Mesenchymal stem cell (in vitro differentiated cells and primary cell): ENCODE measurements around the gene ITIH1.

ENCODE experiments used
- DNase-seq: peaks from one replicate; pipeline ENCODE4 v3.0.0-alpha.2; 2013
- H2AFZ ChIP-seq: one replicate; pipeline ENCODE4 v1.6.1; 2013; ENCODE audit warnings: low read depth, mild to moderate bottlenecking, control low read depth, inconsistent platforms, low read length, moderate library complexity
- H2AK5ac ChIP-seq: 2 replicates; pipeline ENCODE4 v1.6.1; 2013; ENCODE audit warnings: low read length, moderate library complexity, mild to moderate bottlenecking, inconsistent platforms; ENCODE audit not compliant: severe bottlenecking
- H2BK120ac ChIP-seq: one replicate; pipeline ENCODE4 v1.6.1; 2013; ENCODE audit warnings: low read depth, mild to moderate bottlenecking, inconsistent platforms, low read length, moderate library complexity
- H2BK12ac ChIP-seq, 2 experiments: one replicate each; pipeline ENCODE4 v1.6.1; 2013; ENCODE audit warnings: inconsistent platforms in 2 of 2, low read length in 2 of 2, mild to moderate bottlenecking in 2 of 2, moderate library complexity in 2 of 2, control low read depth in 1 of 2
- H2BK15ac ChIP-seq: one replicate; pipeline ENCODE4 v1.6.1; 2013; ENCODE audit warnings: mild to moderate bottlenecking, low read depth, inconsistent platforms; ENCODE audit not compliant: poor library complexity, severe bottlenecking
- H2BK5ac ChIP-seq: 2 replicates; pipeline ENCODE4 v1.6.1; 2013; ENCODE audit warnings: low read depth, mild to moderate bottlenecking, low read length, control low read depth, inconsistent platforms; ENCODE audit not compliant: poor library complexity, severe bottlenecking
- H3K14ac ChIP-seq, 2 experiments: one replicate each; pipeline ENCODE4 v1.6.1; 2013; ENCODE audit warnings: inconsistent platforms in 2 of 2, low read length in 2 of 2, control low read depth in 1 of 2, mild to moderate bottlenecking in 1 of 2, moderate library complexity in 1 of 2
- H3K18ac ChIP-seq, 2 experiments: one replicate each; pipeline ENCODE4 v1.6.1; 2013; ENCODE audit warnings: inconsistent platforms in 2 of 2, low read length in 2 of 2, control low read depth in 1 of 2, low read depth in 1 of 2, mild to moderate bottlenecking in 1 of 2
- H3K23ac ChIP-seq, 2 experiments: one replicate each; pipeline ENCODE4 v1.6.1; 2013; ENCODE audit warnings: inconsistent platforms in 2 of 2, low read length in 2 of 2, mild to moderate bottlenecking in 2 of 2, moderate library complexity in 2 of 2, control low read depth in 1 of 2
- H3K27ac ChIP-seq: 2 replicates; pipeline ENCODE4 v1.5.1; 2013; ENCODE audit warnings: mild to moderate bottlenecking, moderate library complexity, low read length, control low read depth, inconsistent platforms; ENCODE audit not compliant: poor library complexity, severe bottlenecking
- H3K27me3 ChIP-seq, 2 experiments: 2 replicates each; pipeline versions ENCODE4 v1.6.1 to v1.7.0; 2013; ENCODE audit warnings: low read length in 2 of 2, mild to moderate bottlenecking in 2 of 2, moderate library complexity in 2 of 2, control low read depth in 1 of 2, inconsistent platforms in 1 of 2; ENCODE audit not compliant: control insufficient read depth in 1 of 2, insufficient read depth in 1 of 2
- H3K36me3 ChIP-seq, 2 experiments: 2 replicates each; pipeline versions ENCODE4 v1.6.1 to v1.7.0; 2013; ENCODE audit warnings: low read length in 2 of 2, control low read depth in 1 of 2, inconsistent platforms in 1 of 2, low read depth in 1 of 2, mild to moderate bottlenecking in 1 of 2; ENCODE audit not compliant: insufficient read depth in 2 of 2, control insufficient read depth in 1 of 2
- H3K4ac ChIP-seq, 2 experiments: one replicate each; pipeline ENCODE4 v1.6.1; 2013; ENCODE audit warnings: inconsistent platforms in 2 of 2, low read length in 2 of 2, mild to moderate bottlenecking in 2 of 2, moderate library complexity in 2 of 2, control low read depth in 1 of 2, low read depth in 1 of 2
- H3K4me1 ChIP-seq: 2 replicates; pipeline ENCODE4 v1.6.1; 2013; ENCODE audit warnings: low read depth, low read length, control low read depth; ENCODE audit not compliant: control insufficient read depth, insufficient read depth
- H3K4me2 ChIP-seq: 2 replicates; pipeline ENCODE4 v1.6.1; 2013; ENCODE audit warnings: low read length, mild to moderate bottlenecking, inconsistent platforms; ENCODE audit not compliant: poor library complexity, severe bottlenecking
- H3K4me3 ChIP-seq, 2 experiments: 2 replicates each; pipeline versions ENCODE4 v1.5.1 to v1.7.0; 2013; ENCODE audit warnings: low read length in 2 of 2, mild to moderate bottlenecking in 2 of 2, control low read depth in 1 of 2, low read depth in 1 of 2; ENCODE audit not compliant: insufficient read depth in 1 of 2
- H3K79me1 ChIP-seq: replicated peaks from 2 replicates; pipeline ENCODE4 v1.6.1; 2013; ENCODE audit warnings: mild to moderate bottlenecking, control low read depth, low read length, inconsistent platforms; ENCODE audit not compliant: poor library complexity, severe bottlenecking
- H3K9ac ChIP-seq: 2 replicates; pipeline ENCODE4 v1.7.0; 2013; ENCODE audit warnings: mild to moderate bottlenecking, low read length, moderate library complexity
- H3K9me3 ChIP-seq: 2 replicates; pipeline ENCODE4 v1.7.0; 2013; ENCODE audit warnings: mild to moderate bottlenecking, low read length; ENCODE audit not compliant: control insufficient read depth
- H4K8ac ChIP-seq: one replicate; pipeline ENCODE4 v1.6.1; 2013; ENCODE audit warnings: inconsistent platforms, mild to moderate bottlenecking, low read length, moderate library complexity
- H4K91ac ChIP-seq: one replicate; pipeline ENCODE4 v1.6.1; 2013; ENCODE audit warnings: mild to moderate bottlenecking, low read length, inconsistent platforms
- WGBS: methylation state at CpG from one replicate; pipeline ENCODE4 v1.1.7; 2013; ENCODE audit warnings: mixed read lengths; 5-methylcytosine and 5-hydroxymethylcytosine counted together

Gene ITIH1

DNA sequence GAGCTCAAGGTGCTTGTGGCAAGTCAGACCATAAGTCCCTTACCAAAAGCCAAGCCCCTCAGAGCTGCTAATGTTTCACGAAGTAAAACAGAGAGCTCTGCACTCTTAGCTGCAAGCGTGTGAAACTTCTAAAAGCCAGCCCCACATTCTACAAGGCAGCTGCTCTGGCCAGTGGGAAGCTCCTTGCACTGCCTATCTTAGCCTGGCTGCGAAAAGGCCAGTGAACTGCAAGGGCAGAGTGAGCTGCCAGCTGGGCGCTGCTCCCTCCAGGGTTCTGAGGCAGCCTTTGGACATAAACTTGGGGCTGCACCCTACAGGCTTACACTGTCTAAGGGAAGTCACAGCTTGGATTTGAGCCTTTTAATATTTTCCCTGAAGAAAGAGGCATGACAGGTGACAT is 59.6 kb downstream of the ITIH1 start:
- Histone ChIP-seq H3K4ac (no peak overlapping the region), H3K9me3 (no peaks in the 10 kb centered on the region), H3K4me1 (peaks cover 26% of the 10 kb centered on the region), H3K27me3 (peaks cover 0 to 4% of the 10 kb centered on the region in 2 experiments), H3K4me3 (no peak overlapping the region), H3K23ac (no peak overlapping the region), H4K8ac (no peak overlapping the region), H3K14ac (no peak overlapping the region), H2BK15ac (no peak overlapping the region), H4K91ac (no peak overlapping the region), H3K9ac (no peak overlapping the region), H3K79me1 (no peaks in the 10 kb centered on the region), H3K36me3 (peaks cover 40 to 42% of the 10 kb centered on the region in 2 experiments), H2AFZ (no peak overlapping the region), H2BK5ac (no peak overlapping the region), H2AK5ac (no peak overlapping the region), H3K4me2 (no peak overlapping the region), H3K27ac (no peak overlapping the region), H2BK120ac (no peak overlapping the region), H2BK12ac (no peak overlapping the region), H3K18ac (no peak overlapping the region)
- 92% methylated on average over 4 of the region's 4 CpGs for WGBS
- no peak for DNase-seq

DNA sequence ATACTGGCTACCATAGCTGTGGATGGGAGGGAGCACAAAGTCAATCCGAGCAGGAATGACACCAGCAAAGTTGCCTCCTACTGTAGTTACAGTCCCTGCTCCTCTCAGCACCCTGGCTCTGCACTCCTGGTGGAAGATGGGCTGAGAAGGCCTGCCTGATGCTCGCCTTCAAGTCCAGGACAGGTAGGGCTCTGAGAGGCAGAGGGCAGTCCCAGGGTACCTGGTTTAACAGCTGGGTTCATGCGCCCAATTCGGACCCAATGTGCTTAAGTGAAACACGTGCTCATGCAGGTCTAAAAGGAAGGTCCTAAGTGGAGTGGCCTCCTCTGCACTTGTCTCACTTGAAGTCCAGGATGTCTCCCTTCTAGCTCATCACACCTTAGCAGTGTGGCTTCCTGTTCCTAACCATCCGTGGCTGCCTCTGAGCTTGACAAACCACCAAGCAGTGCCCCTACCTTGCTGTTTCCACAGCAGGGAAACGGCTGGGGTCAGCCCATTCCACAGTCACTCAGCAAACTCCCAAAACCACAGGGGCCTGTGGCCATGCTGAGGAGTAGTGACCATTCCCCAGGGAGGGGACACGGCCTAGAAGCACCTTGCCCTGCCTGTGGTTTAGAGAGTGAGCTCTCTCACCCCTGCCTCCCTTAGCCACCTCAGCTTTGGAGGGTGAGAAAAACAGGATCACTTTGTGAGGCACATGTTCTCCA is 61.3 kb downstream of the ITIH1 start:
- H3K27ac ChIP-seq: no peak overlapping the region
- H3K9ac ChIP-seq: no peak overlapping the region
- peaks cover 42 to 55% of the 10 kb centered on the region in 2 experiments for H3K36me3 ChIP-seq
- no peak overlapping the region for H2BK120ac ChIP-seq
- H4K8ac ChIP-seq: no peak overlapping the region
- DNase-seq: no peak
- H3K79me1 ChIP-seq: no peaks in the 10 kb centered on the region
- no peak overlapping the region for H2BK5ac ChIP-seq
- H3K9me3 ChIP-seq: no peaks in the 10 kb centered on the region
- H2BK12ac ChIP-seq: no peak overlapping the region
- H3K14ac ChIP-seq: no peak overlapping the region
- peaks cover 0 to 4% of the 10 kb centered on the region in 2 experiments for H3K27me3 ChIP-seq
- no peak overlapping the region for H4K91ac ChIP-seq
- H2BK15ac ChIP-seq: no peak overlapping the region
- H3K4me3 ChIP-seq: no peak overlapping the region
- 99% methylated on average over 7 of the region's 8 CpGs for WGBS
- H3K23ac ChIP-seq: no peak overlapping the region
- H3K4me2 ChIP-seq: no peak overlapping the region
- H3K4ac ChIP-seq: no peak overlapping the region
- H3K4me1 ChIP-seq: peaks cover 22% of the 10 kb centered on the region
- H3K18ac ChIP-seq: no peak overlapping the region
- no peak overlapping the region for H2AFZ ChIP-seq
- H2AK5ac ChIP-seq: no peak overlapping the region

DNA sequence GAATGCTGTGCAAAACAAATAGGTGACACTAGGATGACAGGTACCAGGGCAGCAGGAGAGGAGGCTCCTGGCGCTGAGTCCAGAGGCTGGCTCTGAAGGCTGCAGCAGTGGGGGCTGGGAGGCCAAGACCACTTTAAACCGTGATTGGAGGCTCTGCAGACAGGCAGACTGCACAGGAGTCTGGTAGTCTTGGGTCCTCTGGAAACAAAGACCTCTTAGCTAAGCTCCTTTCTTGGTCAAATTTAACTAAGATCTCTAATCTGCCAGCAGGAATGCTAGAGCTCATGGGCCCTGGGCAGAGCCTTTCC is 61.8 kb downstream of the ITIH1 start:
- Histone ChIP-seq H3K9ac (no peak overlapping the region), H3K79me1 (no peaks in the 10 kb centered on the region)
- DNase-seq: no peak

DNA sequence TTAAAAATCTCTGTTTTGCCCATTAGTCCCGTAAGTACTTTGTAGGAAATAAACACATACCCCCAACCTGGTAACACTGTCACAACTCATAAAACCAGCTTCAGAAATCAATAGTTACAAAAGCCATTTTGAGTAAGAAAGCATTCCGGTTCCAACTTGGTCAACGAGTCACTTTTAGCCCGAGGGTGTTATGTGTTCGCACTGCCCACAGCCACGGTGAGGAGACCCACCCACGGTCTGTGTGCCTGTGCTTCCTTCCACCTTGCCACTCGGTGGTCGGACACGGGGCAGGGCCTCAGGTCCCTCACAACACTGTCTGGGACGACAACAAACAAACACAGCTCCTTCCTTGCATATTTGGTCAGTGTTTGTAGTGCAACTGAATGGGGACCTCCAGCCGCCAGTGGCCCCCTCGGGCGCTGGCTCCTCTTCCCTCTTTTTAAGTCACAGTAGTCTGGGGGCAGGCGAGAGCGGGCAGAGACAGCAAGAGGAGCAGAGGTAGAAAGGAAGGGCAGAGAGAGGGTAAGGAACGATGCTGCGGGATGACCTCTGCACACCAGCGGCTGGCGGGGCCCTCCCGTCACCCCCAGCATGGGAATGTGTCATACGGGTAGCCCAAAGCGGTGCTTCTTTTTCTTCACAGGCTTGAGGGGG is 62.6 kb downstream of the ITIH1 start:
- H3K27ac ChIP-seq: no peak overlapping the region
- no peak overlapping the region for H3K4me3 ChIP-seq
- H3K18ac ChIP-seq: no peak overlapping the region
- H3K4me1 ChIP-seq: peaks cover 14% of the 10 kb centered on the region
- H3K4ac ChIP-seq: no peak overlapping the region
- no peak overlapping the region for H3K9ac ChIP-seq
- 89% methylated on average over 23 of the region's 23 CpGs for WGBS
- no peak overlapping the region for H2AK5ac ChIP-seq
- no peak overlapping the region for H4K8ac ChIP-seq
- H4K91ac ChIP-seq: no peak overlapping the region
- no peaks in the 10 kb centered on the region for H3K9me3 ChIP-seq
- H3K36me3 ChIP-seq: peaks cover 40 to 55% of the 10 kb centered on the region in 2 experiments
- DNase-seq: no peak
- no peak overlapping the region for H2BK15ac ChIP-seq
- H2BK12ac ChIP-seq: no peak overlapping the region
- no peak overlapping the region for H3K14ac ChIP-seq
- no peak overlapping the region for H2AFZ ChIP-seq
- H3K4me2 ChIP-seq: no peak overlapping the region
- no peak overlapping the region for H3K23ac ChIP-seq
- H3K27me3 ChIP-seq: no peaks in the 10 kb centered on the region
- H3K79me1 ChIP-seq: no peaks in the 10 kb centered on the region
- no peak overlapping the region for H2BK5ac ChIP-seq
- no peak overlapping the region for H2BK120ac ChIP-seq

More for the DNA sequence above, 61.8 kb downstream of the ITIH1 start:
- no peak overlapping the region for H3K18ac ChIP-seq
- H2AFZ ChIP-seq: no peak overlapping the region
- H3K14ac ChIP-seq: no peak overlapping the region
- peaks cover 42 to 55% of the 10 kb centered on the region in 2 experiments for H3K36me3 ChIP-seq
- no peak overlapping the region for H3K23ac ChIP-seq
- no peak overlapping the region for H3K4me2 ChIP-seq
- H2BK5ac ChIP-seq: no peak overlapping the region
- WGBS: 84% methylated on average over 2 of the region's 2 CpGs
- H3K4me1 ChIP-seq: peaks cover 22% of the 10 kb centered on the region
- peaks cover 0 to 1% of the 10 kb centered on the region in 2 experiments for H3K27me3 ChIP-seq
- no peak overlapping the region for H2BK120ac ChIP-seq
- no peak overlapping the region for H4K8ac ChIP-seq
- H2BK12ac ChIP-seq: no peak overlapping the region
- no peak overlapping the region for H4K91ac ChIP-seq
- no peak overlapping the region for H3K4me3 ChIP-seq
- H3K4ac ChIP-seq: no peak overlapping the region
- no peaks in the 10 kb centered on the region for H3K9me3 ChIP-seq
- H2AK5ac ChIP-seq: no peak overlapping the region
- no peak overlapping the region for H2BK15ac ChIP-seq
- no peak overlapping the region for H3K27ac ChIP-seq
